Activated effector memory CD4-positive, alpha-beta T cell treated with Interleukin-2 at 50 U/mL for 16 hours (primary cell): Measurements from ENCODE around the gene BIN2.

ENCODE experiments used
- DNase-seq: peaks from one replicate; pipeline ENCODE4 v3.0.0-alpha.2; 2020

BIN2 gene

DNA sequence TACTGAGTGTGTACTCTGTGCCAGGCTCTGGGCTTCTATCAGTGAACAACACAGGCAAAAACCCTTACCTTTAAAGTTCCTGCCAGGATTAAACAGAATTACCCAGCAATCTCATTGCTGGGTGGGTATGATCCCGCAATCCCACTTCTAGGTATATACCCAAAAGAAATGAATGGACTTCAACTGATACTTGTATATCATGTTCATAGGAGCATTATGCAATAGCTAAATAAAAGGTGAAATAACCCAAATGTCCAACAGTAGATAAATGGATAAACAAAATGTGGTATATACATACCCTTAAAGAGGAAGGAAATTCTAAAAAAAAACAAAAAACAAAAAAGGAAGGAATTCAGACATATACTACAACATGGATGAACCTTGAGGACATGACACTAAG lies 70.7 kb downstream of the BIN2 start:
- no peak for DNase-seq

DNA sequence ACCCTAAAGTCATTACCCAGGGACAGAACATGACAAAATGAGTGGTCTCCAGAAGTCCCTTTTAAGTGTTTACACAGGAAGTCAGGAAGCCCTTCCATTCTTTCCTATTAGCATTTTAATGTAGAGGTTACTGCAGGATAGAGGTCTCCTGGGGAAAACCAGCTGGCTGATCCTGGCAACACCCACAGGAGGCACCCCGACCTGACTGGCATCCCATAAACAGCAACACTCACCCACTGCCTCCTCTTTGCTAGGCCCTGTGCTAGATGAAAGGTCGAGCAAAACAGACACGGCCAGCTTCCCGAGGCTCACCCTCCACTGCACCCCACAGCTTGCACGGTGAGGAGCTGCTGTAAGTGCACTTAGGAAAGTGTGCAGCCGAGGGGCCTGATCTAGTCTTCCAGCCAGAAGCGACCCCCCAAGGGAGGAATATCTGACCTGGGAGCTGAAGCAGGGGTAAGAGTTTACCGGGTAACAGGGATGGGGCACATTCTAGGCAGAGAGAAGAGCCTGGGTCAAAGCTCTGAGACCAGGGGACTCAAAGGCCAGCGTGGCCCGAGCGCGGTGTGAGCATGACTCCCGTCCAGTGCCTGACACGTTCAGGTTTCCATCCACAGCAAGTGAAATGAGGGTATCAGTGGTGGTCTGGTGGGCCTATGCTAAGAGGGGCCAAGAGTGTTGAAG lies 76.3 kb downstream of the BIN2 start:
- DNase-seq: no peak

DNA sequence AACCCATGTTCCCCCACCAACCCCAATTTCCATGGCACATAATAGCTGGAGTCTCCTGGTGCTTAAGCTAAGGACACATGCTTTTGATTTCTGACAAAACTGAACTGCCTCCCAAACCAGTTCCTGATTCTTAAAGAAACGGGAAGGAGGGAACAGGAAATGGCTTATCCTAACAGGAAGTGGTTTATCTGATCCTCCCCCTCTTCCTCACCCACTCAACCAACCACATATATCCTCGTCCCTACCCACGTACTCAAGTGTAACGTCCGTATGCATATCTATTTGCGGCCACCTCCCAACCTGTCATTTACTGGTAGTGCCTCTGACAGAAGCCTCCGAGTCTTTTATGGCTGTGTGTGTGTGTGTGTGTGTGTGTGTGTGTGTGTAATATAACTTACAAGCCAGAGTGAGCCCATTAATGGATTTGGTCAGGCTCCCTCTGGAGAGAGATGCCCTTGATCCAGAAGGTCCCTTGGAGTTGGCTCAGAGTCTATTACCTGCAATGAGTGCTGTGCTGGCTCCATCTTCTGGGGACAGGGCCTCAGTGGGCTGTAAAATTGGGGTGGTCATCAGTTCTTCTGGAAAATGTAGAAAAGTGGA lies 77.6 kb downstream of the BIN2 start:
- no peak for DNase-seq

DNA sequence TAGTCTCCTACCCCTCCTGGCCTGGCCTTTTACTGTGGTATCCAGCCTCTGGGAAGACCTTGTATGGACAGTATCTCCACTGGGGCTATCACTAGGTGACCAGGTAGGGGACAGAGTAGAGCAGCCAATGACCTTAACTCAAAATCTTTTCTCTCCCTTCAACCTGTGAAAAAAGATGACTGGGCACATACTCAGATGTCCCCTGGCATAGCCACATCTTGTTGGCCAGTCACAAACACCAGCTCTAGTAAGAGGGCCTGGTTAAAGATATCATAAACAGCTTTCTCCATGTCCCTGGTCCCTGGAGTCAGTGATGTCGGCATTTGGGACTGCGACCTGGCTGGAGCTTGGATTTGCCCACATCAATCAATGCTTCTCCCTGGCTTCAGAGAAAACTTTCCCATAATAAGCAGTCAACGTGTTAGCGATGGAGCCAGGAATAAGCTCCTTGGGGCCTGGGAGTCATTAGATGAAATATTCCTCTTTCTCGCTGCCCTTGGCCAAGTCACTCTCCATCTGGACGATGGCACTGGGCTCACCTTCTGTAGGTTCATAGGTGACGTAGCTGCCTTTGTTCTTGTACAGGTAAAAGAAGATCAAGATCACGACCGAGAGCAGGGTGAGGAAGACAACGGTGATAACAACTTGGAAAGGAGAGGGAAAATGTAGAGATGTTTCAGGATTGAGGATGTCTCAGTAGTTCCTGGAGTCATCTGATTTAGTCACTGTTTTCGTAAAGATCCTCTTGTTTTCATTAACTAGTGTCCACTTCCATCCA lies 78.3 kb downstream of the BIN2 start:
- no peak for DNase-seq

DNA sequence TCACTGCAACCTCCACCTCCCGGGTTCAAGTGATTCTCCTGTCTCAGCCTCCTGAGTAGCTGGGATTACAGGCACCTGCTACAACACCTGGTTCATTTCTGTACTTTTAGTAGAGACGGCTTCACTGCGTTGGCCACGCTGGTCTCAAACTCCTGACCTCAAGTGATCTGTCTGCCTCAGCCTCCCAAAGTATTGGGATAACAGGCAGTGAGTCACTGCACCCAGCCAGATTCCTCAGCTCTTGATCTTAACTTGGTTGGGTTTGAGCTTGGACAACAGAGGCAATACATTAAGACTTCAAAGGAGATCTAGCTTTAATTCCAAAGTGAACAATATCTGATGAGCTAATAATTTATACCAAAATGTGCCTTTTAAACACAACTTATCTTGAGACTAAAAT lies 79.7 kb downstream of the BIN2 start:
- no peak for DNase-seq

DNA sequence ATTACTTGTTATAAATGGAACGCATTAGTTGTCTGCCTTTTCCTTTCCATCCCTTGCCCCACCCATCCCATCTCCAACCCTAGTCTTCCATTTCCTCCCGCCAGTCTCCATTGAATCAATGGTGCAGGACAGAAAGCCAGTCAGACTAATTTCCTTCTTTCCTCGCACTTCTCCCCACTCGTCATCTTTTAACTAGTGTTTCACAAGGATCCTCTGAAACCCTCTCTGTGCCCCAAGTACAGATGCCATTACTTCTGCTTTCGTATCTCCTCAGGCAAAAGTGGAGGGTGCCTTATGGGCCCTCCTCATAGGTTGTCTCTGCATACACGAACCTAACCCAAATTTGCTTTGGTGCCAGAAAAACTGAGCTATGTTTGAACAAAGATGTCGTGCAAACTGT lies 81.1 kb downstream of the BIN2 start:
- DNase-seq: no peak

DNA sequence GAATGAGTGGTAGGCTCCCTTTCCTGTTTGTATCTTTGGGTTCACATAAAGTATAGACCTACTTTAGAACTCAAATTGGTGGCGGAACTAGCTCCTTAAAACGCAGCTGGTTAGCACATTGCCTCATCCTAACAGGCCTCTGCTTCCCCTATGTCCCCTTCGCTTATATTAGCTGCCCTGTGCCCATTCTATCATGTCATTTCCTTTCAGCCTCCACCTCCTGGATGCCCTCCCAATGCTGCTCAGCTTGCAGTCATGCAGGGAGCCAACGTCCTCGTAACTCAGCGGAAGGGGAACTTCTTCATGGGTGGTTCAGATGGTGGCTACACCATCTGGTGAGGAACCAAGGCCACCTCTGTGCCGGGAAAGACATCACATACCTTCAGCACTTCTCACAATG lies 81.9 kb downstream of the BIN2 start:
- DNase-seq: no peak

DNA sequence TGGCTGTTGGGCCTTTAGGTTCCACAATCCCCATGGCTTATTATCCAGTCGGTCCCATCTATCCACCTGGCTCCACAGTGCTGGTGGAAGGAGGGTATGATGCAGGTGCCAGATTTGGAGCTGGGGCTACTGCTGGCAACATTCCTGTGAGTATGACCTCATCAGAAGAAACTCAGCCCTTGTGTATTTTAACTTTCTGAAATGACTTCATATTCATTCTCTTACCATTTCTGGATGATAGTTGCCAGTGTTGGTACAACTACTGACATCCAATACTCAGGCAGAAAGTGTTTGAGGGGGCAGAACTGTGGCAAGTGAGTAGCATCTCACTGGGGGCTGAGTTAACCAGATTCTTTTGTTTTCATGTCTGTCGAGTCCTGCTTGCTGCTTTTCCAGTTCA lies 83.0 kb downstream of the BIN2 start:
- DNase-seq: no peak

DNA sequence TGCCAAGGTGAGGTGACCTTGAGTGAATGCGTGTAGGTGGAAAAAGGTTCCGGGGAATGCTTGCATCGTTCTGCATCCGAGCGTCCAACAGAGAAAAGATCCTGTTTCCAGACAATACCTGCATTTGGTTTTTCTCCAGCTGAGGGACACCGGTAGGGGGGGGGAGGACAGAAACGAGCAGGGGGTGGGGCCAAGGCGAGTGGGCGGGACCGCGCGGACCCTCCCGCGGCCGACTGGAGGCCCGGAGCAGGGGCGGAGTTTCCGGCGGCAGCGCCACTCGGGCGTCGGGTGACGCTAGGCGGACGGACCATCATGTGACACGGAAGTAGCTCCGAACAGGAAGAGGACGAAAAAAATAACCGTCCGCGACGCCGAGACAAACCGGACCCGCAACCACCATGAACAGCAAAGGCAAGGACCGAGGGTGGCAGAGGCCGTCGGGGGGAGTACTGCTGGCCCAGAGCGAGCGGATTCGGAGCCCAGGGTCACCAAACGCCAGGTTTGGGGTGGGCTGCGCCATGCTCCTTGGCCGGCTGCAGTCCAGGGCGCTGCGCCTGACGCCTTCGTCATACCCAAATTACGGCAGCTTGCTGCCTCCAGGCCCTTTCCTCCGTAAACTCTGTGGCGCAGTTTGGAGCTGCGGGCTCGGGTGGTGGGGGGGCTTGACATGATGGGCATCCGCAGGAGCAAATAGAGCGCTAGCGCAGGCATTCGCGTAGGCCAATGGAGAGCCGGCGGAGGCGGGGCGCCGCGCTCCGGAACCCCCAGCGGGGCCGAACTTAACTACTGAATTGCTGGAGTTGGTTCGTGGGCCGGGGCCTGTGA lies 85.3 kb downstream of the BIN2 start, which contains the start of gene DAZAP2:
Gene DAZAP2, plus strand, starts transcription at position 317 of the 825 bp plus-strand sequence. Its CDS starts 82 bp downstream, at position 399.
- peak; percentile 93 for DNase-seq

DNA sequence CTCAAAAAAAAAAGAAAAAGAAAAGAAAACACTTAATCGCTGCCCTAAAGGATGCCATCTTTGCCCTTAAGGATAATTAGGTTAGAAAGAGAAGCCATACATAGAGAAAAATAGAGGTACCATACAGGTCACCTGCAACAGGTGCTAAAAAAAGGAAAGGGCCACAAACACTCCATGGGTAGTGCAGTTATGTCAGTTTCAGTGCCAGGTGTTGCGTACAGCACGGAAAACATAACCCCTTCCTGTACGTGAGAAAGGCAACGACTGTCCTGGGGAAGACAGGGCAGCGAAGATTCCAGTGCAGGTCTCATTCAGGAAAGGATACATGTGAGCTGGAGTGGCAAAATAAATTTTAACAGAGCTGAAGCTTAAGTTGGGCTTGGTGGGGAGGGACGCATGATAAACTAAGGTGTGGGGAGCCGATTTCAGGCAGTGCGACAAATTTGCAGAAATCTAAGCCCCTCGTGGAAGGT lies 85.9 kb downstream of the BIN2 start:
- no peak for DNase-seq

DNA sequence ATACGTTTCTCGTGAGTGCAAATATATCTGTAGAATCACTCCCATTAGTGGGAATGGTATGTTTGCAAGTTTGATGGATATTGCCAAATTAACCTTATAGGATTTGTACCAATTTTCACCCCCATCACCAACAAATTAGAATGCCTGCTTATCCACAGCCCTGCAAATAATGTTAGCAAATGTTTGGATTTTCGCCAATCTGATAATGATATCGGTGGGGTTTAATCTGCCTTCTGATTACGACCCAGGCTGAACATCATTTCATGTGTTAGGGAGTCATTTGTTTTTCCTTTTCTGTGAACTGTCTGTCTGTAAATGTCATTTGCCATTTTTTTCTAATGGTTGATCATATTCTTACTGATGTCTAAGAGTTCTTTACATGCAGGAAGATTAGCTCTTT lies 89.4 kb downstream of the BIN2 start:
- no peak for DNase-seq

DNA sequence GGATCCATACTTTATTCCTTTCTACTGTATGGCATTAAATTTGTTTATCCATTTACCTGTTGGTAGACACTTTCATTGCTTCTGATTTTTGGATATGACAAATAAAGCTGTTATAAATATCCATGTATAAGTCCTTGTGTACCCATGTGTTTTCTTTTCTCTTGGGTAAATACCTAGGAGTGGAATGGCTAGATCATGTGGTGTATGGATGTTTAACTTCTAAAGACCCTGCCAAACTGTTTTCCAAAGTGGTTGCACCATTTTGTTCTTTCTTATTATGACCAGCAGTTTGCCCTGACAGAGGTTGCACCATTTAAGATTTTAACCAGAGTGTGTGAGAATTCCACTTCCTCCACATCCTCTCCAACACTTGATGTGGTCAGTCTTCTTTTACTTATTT lies 91.3 kb downstream of the BIN2 start:
- DNase-seq: no peak
